PC-3 (cell line): Measurements from ENCODE around the gene RASSF4.

ENCODE experiments used
- EZH2 ChIP-seq: fragments of 300-600 bp; sonication (generic); IDR thresholded peaks from one replicate; pipeline ENCODE4 v1.6.1; 2017; ENCODE audit warnings: antibody characterized with exemption, mild to moderate bottlenecking, low read length; ENCODE audit not compliant: unreplicated experiment
- EZH2phosphoT487 ChIP-seq: fragments of 300-600 bp; sonication (generic); IDR thresholded peaks from 2 replicates; pipeline ENCODE4 v1.6.1; 2018; ENCODE audit warnings: mild to moderate bottlenecking, antibody characterized with exemption, low read length, borderline replicate concordance
- TF ChIP-seq, protein P1 (sequence below): fragments of 300-600 bp; sonication (generic); conservative IDR thresholded peaks from 2 replicates; pipeline ENCODE4 v1.5.1; 2017; ENCODE audit warnings: antibody characterized with exemption, low read depth, mild to moderate bottlenecking, low read length

DNA sequence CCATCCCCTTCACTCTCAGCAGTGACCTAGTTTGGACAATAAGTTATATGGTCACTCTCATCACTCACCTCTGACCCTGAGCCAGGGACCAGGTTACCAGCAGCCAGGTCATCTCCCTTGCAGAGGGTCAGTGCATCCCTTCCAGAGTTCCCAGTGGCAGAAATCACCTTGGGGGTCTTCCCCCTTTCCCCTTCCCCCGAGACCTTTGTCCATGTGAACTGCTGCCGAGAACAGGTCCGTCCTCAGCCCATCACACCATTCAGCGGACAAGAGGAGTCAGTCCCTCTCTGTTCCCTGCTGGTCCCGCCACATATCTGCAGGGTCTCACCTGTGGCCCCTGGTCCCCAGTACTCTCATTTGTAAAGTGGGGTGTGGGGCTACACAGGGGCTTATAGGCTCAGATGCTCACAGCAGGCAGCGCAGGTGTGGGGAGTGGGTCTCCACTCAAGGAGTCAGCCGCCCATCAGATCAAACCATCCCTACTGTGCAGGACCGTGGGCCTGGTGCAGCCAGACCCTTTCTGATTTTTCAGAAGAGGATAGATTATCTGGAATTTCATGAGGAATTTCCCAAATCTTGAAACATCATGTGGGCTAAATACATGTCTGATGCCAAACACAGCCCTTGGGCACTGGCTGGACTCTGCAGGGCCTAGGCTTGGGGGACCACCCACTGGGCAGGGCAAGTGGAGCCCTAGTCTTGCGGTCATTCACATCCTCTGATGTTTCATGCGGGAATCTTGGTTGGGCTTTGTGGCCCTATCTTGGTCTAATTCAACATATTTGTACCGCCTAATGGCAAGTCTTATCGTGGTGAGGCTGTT lies 12.5 kb downstream of the RASSF4 start:
- TF ChIP-seq EZH2 (no peak), EZH2phosphoT487 (no peak)
- TF ChIP-seq, protein P1, sequence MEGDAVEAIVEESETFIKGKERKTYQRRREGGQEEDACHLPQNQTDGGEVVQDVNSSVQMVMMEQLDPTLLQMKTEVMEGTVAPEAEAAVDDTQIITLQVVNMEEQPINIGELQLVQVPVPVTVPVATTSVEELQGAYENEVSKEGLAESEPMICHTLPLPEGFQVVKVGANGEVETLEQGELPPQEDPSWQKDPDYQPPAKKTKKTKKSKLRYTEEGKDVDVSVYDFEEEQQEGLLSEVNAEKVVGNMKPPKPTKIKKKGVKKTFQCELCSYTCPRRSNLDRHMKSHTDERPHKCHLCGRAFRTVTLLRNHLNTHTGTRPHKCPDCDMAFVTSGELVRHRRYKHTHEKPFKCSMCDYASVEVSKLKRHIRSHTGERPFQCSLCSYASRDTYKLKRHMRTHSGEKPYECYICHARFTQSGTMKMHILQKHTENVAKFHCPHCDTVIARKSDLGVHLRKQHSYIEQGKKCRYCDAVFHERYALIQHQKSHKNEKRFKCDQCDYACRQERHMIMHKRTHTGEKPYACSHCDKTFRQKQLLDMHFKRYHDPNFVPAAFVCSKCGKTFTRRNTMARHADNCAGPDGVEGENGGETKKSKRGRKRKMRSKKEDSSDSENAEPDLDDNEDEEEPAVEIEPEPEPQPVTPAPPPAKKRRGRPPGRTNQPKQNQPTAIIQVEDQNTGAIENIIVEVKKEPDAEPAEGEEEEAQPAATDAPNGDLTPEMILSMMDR: no peak
